GM19395 (cell line): ENCODE data around the gene MICU1.
"Not testable (repeated sequence)": the region's sequence is repeated elsewhere in the genome, so short reads cannot be mapped to it uniquely, and the experiment has no call there.

Experiments
- ATAC-seq: cut with Tn5 transposase; IDR thresholded peaks from one replicate; pipeline ENCODE4 v1.9.1; 2021; ENCODE audit warnings: mild to moderate bottlenecking, moderate library complexity; ENCODE audit not compliant: unreplicated experiment

Gene MICU1

GRCh38 chr10:72353028-72353964 is 272.6 kb downstream of the MICU1 start:
- ATAC-seq, result no peak

GRCh38 chr10:72351479-72351878 is 274.4 kb downstream of the MICU1 start:
- ATAC-seq, result no peak

GRCh38 chr10:72349438-72349837 is 276.4 kb downstream of the MICU1 start:
- no peak for ATAC-seq

GRCh38 chr10:72348282-72348681 is 277.6 kb downstream of the MICU1 start:
- ATAC-seq, result no peak

GRCh38 chr10:72346117-72346516 is 279.8 kb downstream of the MICU1 start:
- not testable (repeated sequence) for ATAC-seq

GRCh38 chr10:72344932-72345331 is 280.9 kb downstream of the MICU1 start:
- ATAC-seq, result no peak

GRCh38 chr10:72342911-72343310 is 283.0 kb downstream of the MICU1 start:
- ATAC-seq, result no peak

GRCh38 chr10:72340510-72341261 is 285.2 kb downstream of the MICU1 start:
- ATAC-seq, result no peak

- ATAC-seq, result no peak
Observed at GRCh38 chr10:72338180-72338579, 287.7 kb downstream of the MICU1 start.

GRCh38 chr10:72337722-72338121 is 288.2 kb downstream of the MICU1 start:
- ATAC-seq, result no peak

GRCh38 chr10:72337039-72337629 is 288.7 kb downstream of the MICU1 start:
- ATAC-seq, result no peak

- no peak for ATAC-seq
Observed at GRCh38 chr10:72336259-72337038, 289.4 kb downstream of the MICU1 start.

- ATAC-seq, result peak; percentile 41
Observed at GRCh38 chr10:72335394-72336258, 290.3 kb downstream of the MICU1 start.

GRCh38 chr10:72334825-72335393 is 291.0 kb downstream of the MICU1 start:
- ATAC-seq, result peak; percentile 71

- ATAC-seq, result no peak
Observed at GRCh38 chr10:72334196-72334824, 291.6 kb downstream of the MICU1 start.

- no peak for ATAC-seq
Observed at GRCh38 chr10:72333112-72334015, 292.5 kb downstream of the MICU1 start.

- ATAC-seq, result no peak
Observed at GRCh38 chr10:72332423-72333111, 293.3 kb downstream of the MICU1 start.
